HL-60 (cell line): ENCODE measurements around the gene ELP4.

ENCODE experiments used
- DNase-seq, 2 experiments: peaks; one replicate each; pipeline ENCODE4 v3.0.0-alpha.2; 2010 to 2020; ENCODE audit warnings: low read depth in 1 of 2, low spot score in 1 of 2
- H3K27ac ChIP-seq: fragments of 250-450 bp; sonication (Bioruptor Pico); replicated peaks from 2 replicates; pipeline ENCODE4 v1.5.1; 2020; ENCODE audit warnings: mild to moderate bottlenecking, moderate library complexity
- H3K27me3 ChIP-seq: fragments of 250-450 bp; sonication (Bioruptor Pico); 2 replicates; pipeline ENCODE4 v1.5.1; 2021; ENCODE audit warnings: mild to moderate bottlenecking, moderate library complexity; ENCODE audit not compliant: insufficient read depth, poor library complexity, severe bottlenecking
- H3K4me3 ChIP-seq: replicated peaks from 2 replicates; pipeline ENCODE4 v1.5.1; 2011; ENCODE audit warnings: mild to moderate bottlenecking, control low read depth, low read length; ENCODE audit not compliant: insufficient read depth
- CTCF ChIP-seq: IDR thresholded peaks from one replicate; pipeline ENCODE4 v1.5.1; 2011; ENCODE audit warnings: low read length, control low read depth, inconsistent platforms; ENCODE audit not compliant: insufficient read depth
- GABPA ChIP-seq: IDR thresholded peaks from 2 replicates; pipeline ENCODE4 v1.6.1; 2012; ENCODE audit warnings: low read depth
- POLR2AphosphoS5 ChIP-seq: IDR thresholded peaks from 2 replicates; pipeline ENCODE4 v1.6.1; 2012; ENCODE audit warnings: low read depth
- REST ChIP-seq: IDR thresholded peaks from 2 replicates; pipeline ENCODE4 v1.6.1; 2012; ENCODE audit warnings: low read depth; ENCODE audit not compliant: insufficient replicate concordance
- SPI1 ChIP-seq: IDR thresholded peaks from 2 replicates; pipeline ENCODE4 v1.6.1; 2012; ENCODE audit warnings: low read depth, mild to moderate bottlenecking, borderline replicate concordance

Gene ELP4

GRCh38 chr11:31824879-31825837, 315.6 kb downstream of the ELP4 start:
- Histone ChIP-seq H3K4me3 (no peak overlapping the region), H3K27ac (no peak overlapping the region), H3K27me3 (peaks cover 80% of the 10 kb centered on the region)
- DNase-seq = no peak
- TF ChIP-seq GABPA (no peak), CTCF (no peak), REST (no peak), SPI1 (no peak), POLR2AphosphoS5 (no peak)

- Histone ChIP-seq H3K4me3 (no peak overlapping the region), H3K27ac (no peak overlapping the region), H3K27me3 (peaks cover 72% of the 10 kb centered on the region)
- DNase-seq = no peak
- no peak for TF ChIP-seq GABPA
- TF ChIP-seq SPI1 = no peak
- TF ChIP-seq REST = no peak
- no peak for TF ChIP-seq CTCF
- no peak for TF ChIP-seq POLR2AphosphoS5
Measured at GRCh38 chr11:31825838-31826484, 316.4 kb downstream of the ELP4 start.

GRCh38 chr11:31826536-31827438, 317.2 kb downstream of the ELP4 start:
- Histone ChIP-seq H3K27ac (no peak overlapping the region), H3K27me3 (peaks cover 68% of the 10 kb centered on the region), H3K4me3 (no peak overlapping the region)
- TF ChIP-seq REST (no peak), POLR2AphosphoS5 (no peak), CTCF (no peak), SPI1 (no peak), GABPA (no peak)
- no peak for DNase-seq
